ENCODE measurements around the gene GCN1.
A peak's percentile ranks its signal among the peaks of the same experiment; 100 is the strongest.

Gene GCN1

GRCh38 chr12:120118321-120119061, 76.0 kb downstream of the GCN1 start:
- no peaks in the 10 kb centered on the region for H3K36me3 ChIP-seq (ENCODE audit: control insufficient read depth, insufficient read depth, low read length, severe bottlenecking)
- peak overlapping the region; percentile 97 for H3K4me3 ChIP-seq (ENCODE audit: low read length)
- peak overlapping the region; percentile 97 for H3K9ac ChIP-seq (ENCODE audit: low read length)
- no peaks in the 10 kb centered on the region for H3K27me3 ChIP-seq (replicated peaks; ENCODE audit: control insufficient read depth, insufficient read depth, low read length)
- H3K4me1 ChIP-seq (ENCODE audit: control insufficient read depth, insufficient read depth, low read length), result peaks cover 41% of the 10 kb centered on the region
- no peaks in the 10 kb centered on the region for H3K9me3 ChIP-seq (ENCODE audit: control insufficient read depth, low read length)
- DNase-seq (ENCODE audit: low read depth), result peak; percentile 41

- no peak for DNase-seq (ENCODE audit: low read depth)
- H3K36me3 ChIP-seq (ENCODE audit: control insufficient read depth, insufficient read depth, low read length, severe bottlenecking), result no peaks in the 10 kb centered on the region
- H3K9ac ChIP-seq (ENCODE audit: low read length), result peak overlapping the region; percentile 97
- H3K4me3 ChIP-seq (ENCODE audit: low read length), result peak overlapping the region; percentile 97
- H3K4me1 ChIP-seq (ENCODE audit: control insufficient read depth, insufficient read depth, low read length), result peaks cover 41% of the 10 kb centered on the region
- no peaks in the 10 kb centered on the region for H3K27me3 ChIP-seq (replicated peaks; ENCODE audit: control insufficient read depth, insufficient read depth, low read length)
- H3K9me3 ChIP-seq (ENCODE audit: control insufficient read depth, low read length), result no peaks in the 10 kb centered on the region
Measured at GRCh38 chr12:120117961-120118320, 76.6 kb downstream of the GCN1 start.

- peak; percentile 97 for DNase-seq (ENCODE audit: low read depth)
- Histone ChIP-seq H3K4me1 (ENCODE audit: control insufficient read depth, insufficient read depth, low read length) (peaks cover 41% of the 10 kb centered on the region), H3K27me3 (replicated peaks; ENCODE audit: control insufficient read depth, insufficient read depth, low read length) (no peaks in the 10 kb centered on the region), H3K9me3 (ENCODE audit: control insufficient read depth, low read length) (no peaks in the 10 kb centered on the region), H3K9ac (ENCODE audit: low read length) (peak overlapping the region; percentile 97), H3K4me3 (ENCODE audit: low read length) (peak overlapping the region; percentile 97), H3K36me3 (ENCODE audit: control insufficient read depth, insufficient read depth, low read length, severe bottlenecking) (no peaks in the 10 kb centered on the region)
Measured at GRCh38 chr12:120116792-120117651, 77.5 kb downstream of the GCN1 start.

DNA sequence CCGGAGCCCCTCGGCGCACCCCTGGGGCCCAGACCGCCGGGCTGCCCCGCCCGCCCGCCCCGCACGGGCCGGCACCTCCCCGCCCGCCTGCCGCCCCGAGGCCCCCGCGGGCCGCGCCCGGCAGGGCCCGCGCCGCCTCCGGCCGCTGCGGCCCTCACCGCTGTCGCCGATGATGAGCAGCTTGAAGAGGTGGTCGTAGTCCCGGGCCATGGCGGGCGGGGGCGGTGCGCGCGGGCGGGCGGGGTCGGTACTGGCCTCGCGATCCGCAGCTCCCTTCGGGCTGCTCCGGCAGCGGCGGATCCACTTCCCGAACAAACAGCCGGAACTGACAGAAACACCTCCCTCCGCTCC, 78.1 kb downstream of the GCN1 start, which contains the start of gene RAB35:
TSS of gene RAB35 (minus strand) at position 313 of the 351 bp plus-strand sequence. CDS start at position 210, 103 bp downstream.
- Histone ChIP-seq H3K9me3 (ENCODE audit: control insufficient read depth, low read length) (no peaks in the 10 kb centered on the region), H3K36me3 (ENCODE audit: control insufficient read depth, insufficient read depth, low read length, severe bottlenecking) (no peaks in the 10 kb centered on the region), H3K4me3 (ENCODE audit: low read length) (peak within 1 kb of the TSS; percentile 97), H3K27me3 (replicated peaks; ENCODE audit: control insufficient read depth, insufficient read depth, low read length) (no peaks in the 10 kb centered on the region), H3K4me1 (ENCODE audit: control insufficient read depth, insufficient read depth, low read length) (peaks cover 41% of the 10 kb centered on the region), H3K9ac (ENCODE audit: low read length) (peak within 1 kb of the TSS; percentile 97)
- no peak for DNase-seq (ENCODE audit: low read depth)

DNA sequence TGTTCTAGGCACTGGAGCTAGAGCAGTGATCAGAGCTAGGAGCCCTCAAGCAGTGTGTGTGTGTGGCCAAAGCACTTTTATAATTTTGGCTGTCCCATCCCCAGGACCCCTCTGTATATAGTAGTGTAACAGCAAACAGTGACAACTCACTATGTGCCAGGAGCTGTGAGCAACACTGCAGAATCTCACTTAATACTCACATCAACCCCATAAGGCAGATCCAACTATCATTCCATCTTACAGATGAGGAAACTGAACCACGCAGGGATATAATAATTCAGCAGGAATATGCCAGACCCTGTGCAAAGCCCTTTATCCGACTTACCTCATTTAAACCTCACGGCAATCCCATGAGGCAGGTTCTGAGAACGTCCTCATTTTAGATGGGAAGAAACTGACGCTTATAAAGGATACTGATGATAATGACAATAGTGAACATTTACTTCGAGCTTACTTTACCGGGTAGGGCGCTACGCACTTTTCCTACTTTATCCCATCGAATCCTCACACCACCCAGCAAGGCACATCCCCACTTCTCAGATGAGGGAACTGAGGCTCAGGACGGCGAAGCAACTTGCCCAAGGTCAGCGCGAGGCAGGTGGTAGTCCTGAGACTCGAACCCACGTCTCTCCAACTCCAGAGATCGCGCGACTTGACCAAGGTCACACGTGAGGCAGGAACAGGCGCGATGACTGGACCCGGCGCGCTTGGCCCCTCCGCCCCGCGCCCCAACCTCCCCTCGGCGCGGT, 78.6 kb downstream of the GCN1 start:
- no peaks in the 10 kb centered on the region for H3K27me3 ChIP-seq (replicated peaks; ENCODE audit: control insufficient read depth, insufficient read depth, low read length)
- peaks cover 44% of the 10 kb centered on the region for H3K4me1 ChIP-seq (ENCODE audit: control insufficient read depth, insufficient read depth, low read length)
- peak; percentile 66 for DNase-seq (ENCODE audit: low read depth)
- peak overlapping the region; percentile 92 for H3K4me3 ChIP-seq (ENCODE audit: low read length)
- H3K9me3 ChIP-seq (ENCODE audit: control insufficient read depth, low read length), result no peaks in the 10 kb centered on the region
- no peaks in the 10 kb centered on the region for H3K36me3 ChIP-seq (ENCODE audit: control insufficient read depth, insufficient read depth, low read length, severe bottlenecking)
- H3K9ac ChIP-seq (ENCODE audit: low read length), result peak overlapping the region; percentile 91

- Histone ChIP-seq H3K9ac (ENCODE audit: low read length) (peak overlapping the region; percentile 91), H3K4me1 (ENCODE audit: control insufficient read depth, insufficient read depth, low read length) (peaks cover 49% of the 10 kb centered on the region), H3K36me3 (ENCODE audit: control insufficient read depth, insufficient read depth, low read length, severe bottlenecking) (peaks cover 3% of the 10 kb centered on the region), H3K27me3 (replicated peaks; ENCODE audit: control insufficient read depth, insufficient read depth, low read length) (no peaks in the 10 kb centered on the region), H3K4me3 (ENCODE audit: low read length) (peak overlapping the region; percentile 92), H3K9me3 (ENCODE audit: control insufficient read depth, low read length) (no peaks in the 10 kb centered on the region)
- DNase-seq (ENCODE audit: low read depth), result no peak
Measured at GRCh38 chr12:120115066-120115465, 79.4 kb downstream of the GCN1 start.

DNA sequence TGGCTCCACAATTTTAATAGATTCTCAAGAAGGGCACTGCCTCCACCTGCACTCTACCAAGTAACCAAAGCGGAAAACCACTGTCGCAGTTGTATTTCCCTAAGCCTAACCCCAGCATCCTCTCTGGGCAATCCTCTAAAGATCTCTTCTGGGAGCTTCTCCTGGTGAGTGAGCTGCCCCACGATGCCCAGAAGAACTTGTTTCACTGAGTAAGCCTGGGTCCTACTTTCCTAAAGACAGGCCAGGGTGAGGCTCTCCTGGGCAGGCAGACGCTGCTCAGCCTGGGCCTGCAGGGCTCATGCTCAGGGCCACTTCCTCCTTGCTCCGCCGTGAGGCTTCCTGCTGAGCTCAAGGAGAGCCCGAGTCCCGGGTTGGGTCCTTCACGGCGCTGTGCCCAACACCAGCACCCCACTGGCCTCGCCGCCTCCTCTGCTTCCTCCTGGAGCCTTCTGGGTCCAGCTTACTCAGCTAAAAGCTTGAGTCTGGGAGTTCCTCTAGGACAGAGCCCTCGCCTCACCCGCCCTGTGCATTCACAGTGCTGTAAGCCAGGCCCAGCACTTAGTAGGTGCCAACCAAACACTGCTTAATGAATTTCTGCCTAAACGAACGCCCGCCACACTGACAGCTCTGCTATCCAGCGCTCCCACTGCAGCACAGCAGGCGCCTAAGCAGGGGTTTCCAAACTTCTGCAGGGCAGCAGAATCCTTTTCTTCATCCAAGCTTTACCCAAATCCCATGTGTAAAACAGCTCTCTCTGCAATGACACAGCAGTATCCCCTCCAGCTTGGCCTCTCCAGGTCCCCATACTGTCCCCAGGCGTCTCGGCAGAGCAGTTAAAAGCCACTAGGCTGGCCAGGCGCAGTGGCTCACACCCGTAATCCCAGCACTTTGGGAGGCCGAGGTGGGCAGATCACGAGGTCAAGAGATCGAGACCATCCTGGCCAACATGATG, 83.7 kb downstream of the GCN1 start:
- Histone ChIP-seq H3K9me3 (ENCODE audit: control insufficient read depth, low read length) (no peaks in the 10 kb centered on the region), H3K9ac (ENCODE audit: low read length) (no peak overlapping the region), H3K36me3 (ENCODE audit: control insufficient read depth, insufficient read depth, low read length, severe bottlenecking) (peaks cover 10% of the 10 kb centered on the region), H3K27me3 (replicated peaks; ENCODE audit: control insufficient read depth, insufficient read depth, low read length) (no peaks in the 10 kb centered on the region), H3K4me3 (ENCODE audit: low read length) (no peak overlapping the region), H3K4me1 (ENCODE audit: control insufficient read depth, insufficient read depth, low read length) (peaks cover 33% of the 10 kb centered on the region)
- DNase-seq (ENCODE audit: low read depth), result no peak

DNA sequence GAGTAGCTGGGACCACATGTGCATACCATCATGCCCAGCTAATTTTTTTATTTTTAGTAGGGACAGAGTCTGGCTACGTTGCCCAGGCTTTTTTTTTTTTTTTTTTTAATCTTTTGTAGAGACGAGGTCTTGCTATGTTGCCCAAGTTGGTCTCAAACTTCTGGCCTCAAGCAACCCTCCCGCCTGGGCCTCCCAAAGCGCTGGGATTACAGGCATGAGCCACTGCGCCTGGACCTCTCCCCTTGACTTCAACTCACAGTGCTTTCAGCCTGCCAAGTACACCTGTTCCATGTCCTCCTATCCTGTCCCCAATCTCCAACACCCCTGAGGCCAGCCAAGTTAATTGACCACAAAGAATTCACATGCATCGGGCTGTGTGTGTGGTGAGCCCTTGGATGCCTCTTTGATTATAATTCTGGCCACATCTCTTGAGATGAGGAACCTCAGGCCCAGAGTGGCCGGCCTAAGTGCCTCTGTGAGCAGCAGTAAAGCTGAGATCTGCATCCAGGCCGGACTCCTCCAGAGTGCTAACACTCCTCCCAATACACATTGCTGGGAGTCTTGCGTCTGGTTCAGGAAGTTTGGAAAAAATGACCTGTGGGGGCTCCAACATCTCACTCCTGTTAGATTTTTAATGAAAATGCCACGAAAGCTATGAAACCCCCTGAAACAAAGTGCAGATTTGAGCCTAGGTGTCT, 84.8 kb downstream of the GCN1 start:
- Histone ChIP-seq H3K4me3 (ENCODE audit: low read length) (no peak overlapping the region), H3K9ac (ENCODE audit: low read length) (no peak overlapping the region), H3K36me3 (ENCODE audit: control insufficient read depth, insufficient read depth, low read length, severe bottlenecking) (peaks cover 15% of the 10 kb centered on the region), H3K9me3 (ENCODE audit: control insufficient read depth, low read length) (no peaks in the 10 kb centered on the region), H3K27me3 (replicated peaks; ENCODE audit: control insufficient read depth, insufficient read depth, low read length) (no peaks in the 10 kb centered on the region), H3K4me1 (ENCODE audit: control insufficient read depth, insufficient read depth, low read length) (peaks cover 22% of the 10 kb centered on the region)
- DNase-seq (ENCODE audit: low read depth), result no peak

DNA sequence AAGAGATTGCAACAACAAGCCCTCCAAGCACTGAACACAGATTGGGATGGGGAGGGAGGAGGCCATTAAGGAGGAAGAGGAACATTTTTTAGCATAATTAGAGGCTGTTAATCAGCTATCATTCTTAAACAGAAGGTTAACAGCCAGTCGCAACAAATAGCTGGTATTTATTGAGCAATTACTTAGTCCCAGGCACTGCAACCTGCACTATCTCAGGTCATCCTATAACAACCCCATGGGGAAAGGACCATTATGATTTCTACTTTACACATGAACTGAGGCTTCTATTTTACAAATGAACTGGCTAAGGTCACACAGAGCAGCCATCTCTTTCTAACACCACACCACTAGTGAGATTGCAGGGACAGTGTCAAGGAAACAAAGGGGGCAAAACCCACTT, 88.4 kb downstream of the GCN1 start:
- H3K36me3 ChIP-seq (ENCODE audit: control insufficient read depth, insufficient read depth, low read length, severe bottlenecking), result peaks cover 38% of the 10 kb centered on the region
- H3K4me3 ChIP-seq (ENCODE audit: low read length), result no peak overlapping the region
- DNase-seq (ENCODE audit: low read depth), result no peak
- no peak overlapping the region for H3K9ac ChIP-seq (ENCODE audit: low read length)
- peaks cover 25% of the 10 kb centered on the region for H3K4me1 ChIP-seq (ENCODE audit: control insufficient read depth, insufficient read depth, low read length)
- no peaks in the 10 kb centered on the region for H3K9me3 ChIP-seq (ENCODE audit: control insufficient read depth, low read length)
- H3K27me3 ChIP-seq (replicated peaks; ENCODE audit: control insufficient read depth, insufficient read depth, low read length), result no peaks in the 10 kb centered on the region

DNA sequence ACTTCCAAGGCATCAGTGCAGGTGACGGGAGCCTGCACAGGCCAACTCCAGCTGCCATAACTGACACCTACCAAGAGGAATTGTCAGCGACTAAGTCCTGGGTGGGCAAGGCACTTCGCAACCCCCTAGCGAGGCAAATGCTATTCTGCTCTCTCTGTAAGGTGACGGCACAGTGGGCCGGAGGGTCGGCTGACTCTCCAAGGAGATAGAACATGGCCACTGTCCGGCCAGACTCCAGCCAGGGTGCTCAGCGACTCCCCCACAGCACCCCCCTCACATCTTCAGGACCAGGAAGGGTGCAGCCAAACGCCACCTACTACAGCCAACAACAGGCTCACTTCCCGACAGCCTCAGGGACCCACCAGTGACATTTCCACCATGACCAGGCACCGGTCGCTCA, 91.1 kb downstream of the GCN1 start:
- H3K4me3 ChIP-seq (ENCODE audit: low read length), result no peak overlapping the region
- H3K27me3 ChIP-seq (replicated peaks; ENCODE audit: control insufficient read depth, insufficient read depth, low read length), result no peaks in the 10 kb centered on the region
- no peak overlapping the region for H3K9ac ChIP-seq (ENCODE audit: low read length)
- peaks cover 51% of the 10 kb centered on the region for H3K36me3 ChIP-seq (ENCODE audit: control insufficient read depth, insufficient read depth, low read length, severe bottlenecking)
- peaks cover 20% of the 10 kb centered on the region for H3K4me1 ChIP-seq (ENCODE audit: control insufficient read depth, insufficient read depth, low read length)
- DNase-seq (ENCODE audit: low read depth), result no peak
- H3K9me3 ChIP-seq (ENCODE audit: control insufficient read depth, low read length), result no peaks in the 10 kb centered on the region
